ENCODE measurements around the gene SETD3.

Gene SETD3

DNA sequence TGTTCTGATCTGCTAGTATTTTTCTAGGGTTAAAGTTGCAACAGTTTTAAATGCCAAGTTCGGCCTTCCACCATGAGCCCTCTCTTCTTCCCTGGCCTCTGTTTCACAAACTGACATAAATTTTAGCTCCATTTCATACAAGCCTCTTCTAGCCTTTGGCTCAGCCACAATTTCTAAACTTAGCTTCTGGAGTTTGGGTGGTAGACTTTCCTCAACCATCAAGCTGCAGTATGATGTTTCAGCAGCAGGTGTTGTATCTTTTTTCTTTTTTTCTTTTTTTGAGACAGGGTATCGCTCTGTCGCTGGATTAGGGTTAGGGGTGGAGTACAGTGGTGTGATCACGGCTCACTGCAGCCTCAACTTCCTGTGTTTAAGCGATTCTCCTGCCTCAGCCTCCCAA is 29.4 kb downstream of the SETD3 start:
- DNase-seq: no peak

- DNase-seq: no peak
These were observed 30.4 kb downstream of the SETD3 start for GRCh38 chr14:99450266-99450665.

- no peak for DNase-seq
These were observed 32.9 kb downstream of the SETD3 start for GRCh38 chr14:99447739-99448138.

GRCh38 chr14:99445931-99446330 is 34.7 kb downstream of the SETD3 start:
- no peak for DNase-seq

GRCh38 chr14:99441918-99442317 is 38.7 kb downstream of the SETD3 start:
- no peak for DNase-seq

GRCh38 chr14:99441157-99441870 is 39.3 kb downstream of the SETD3 start:
- DNase-seq: no peak

- DNase-seq: no peak
These were observed 40.4 kb downstream of the SETD3 start for GRCh38 chr14:99440278-99440677.

DNA sequence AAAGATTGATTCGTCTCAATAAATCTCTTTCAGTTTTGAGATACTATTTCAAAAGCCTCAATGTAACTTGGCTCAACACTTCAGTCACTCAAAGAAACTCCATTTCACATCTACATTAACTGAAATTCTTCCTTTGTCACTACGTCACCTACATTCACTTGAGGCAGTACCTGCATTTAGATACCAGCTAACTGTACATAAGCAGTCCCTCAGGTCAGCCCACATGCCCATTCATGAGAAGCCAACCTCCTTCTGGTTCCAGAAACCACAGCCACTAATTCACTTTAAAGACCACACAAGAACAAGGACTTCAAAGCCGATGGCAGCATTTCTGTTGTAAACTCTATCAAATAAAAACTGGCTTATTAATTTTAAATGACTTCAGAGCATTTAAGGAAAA is 43.0 kb downstream of the SETD3 start:
- DNase-seq: no peak

- DNase-seq: no peak
These were observed 44.1 kb downstream of the SETD3 start for GRCh38 chr14:99436247-99437180.

- DNase-seq: no peak
These were observed 45.3 kb downstream of the SETD3 start for GRCh38 chr14:99435327-99435726.

DNA sequence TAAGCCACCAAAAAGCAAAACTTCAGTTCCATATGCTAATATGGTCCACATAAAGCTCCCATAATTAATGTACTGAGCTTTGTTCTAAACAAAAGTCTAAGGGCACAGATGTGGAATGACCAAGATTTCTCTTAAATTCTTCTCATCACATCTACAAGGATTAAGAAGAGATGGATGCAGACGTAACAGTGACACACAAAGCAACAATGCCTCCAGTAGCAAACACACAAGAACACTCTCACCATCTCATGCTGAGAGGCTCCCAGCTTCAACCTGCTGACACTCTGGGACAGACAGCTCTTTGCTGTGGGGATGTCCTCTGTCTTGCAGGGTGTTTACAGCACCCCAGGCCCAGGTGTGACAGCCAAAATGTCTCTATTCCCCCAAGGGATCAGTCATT is 48.2 kb downstream of the SETD3 start:
- DNase-seq: no peak

GRCh38 chr14:99431986-99432385 is 48.7 kb downstream of the SETD3 start:
- DNase-seq: no peak

DNA sequence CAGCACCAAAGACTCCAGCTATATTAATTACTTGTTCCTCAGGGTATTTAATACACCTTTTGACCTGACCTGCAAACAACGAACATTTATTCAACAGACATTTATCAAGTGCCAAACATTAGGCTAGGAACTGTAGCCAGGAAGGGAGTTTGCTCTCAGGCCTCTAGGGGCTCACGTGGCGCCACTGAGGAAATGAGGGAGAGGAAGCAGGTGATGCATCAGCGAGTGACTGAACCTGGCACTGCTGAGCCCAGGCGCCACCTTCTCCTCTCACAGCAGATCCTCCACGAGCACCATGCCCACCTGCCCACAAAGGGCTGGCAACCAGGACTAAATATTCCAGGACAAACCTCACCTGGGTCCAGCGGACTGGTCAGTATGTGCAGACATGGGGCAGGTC is 50.2 kb downstream of the SETD3 start:
- no peak for DNase-seq

DNA sequence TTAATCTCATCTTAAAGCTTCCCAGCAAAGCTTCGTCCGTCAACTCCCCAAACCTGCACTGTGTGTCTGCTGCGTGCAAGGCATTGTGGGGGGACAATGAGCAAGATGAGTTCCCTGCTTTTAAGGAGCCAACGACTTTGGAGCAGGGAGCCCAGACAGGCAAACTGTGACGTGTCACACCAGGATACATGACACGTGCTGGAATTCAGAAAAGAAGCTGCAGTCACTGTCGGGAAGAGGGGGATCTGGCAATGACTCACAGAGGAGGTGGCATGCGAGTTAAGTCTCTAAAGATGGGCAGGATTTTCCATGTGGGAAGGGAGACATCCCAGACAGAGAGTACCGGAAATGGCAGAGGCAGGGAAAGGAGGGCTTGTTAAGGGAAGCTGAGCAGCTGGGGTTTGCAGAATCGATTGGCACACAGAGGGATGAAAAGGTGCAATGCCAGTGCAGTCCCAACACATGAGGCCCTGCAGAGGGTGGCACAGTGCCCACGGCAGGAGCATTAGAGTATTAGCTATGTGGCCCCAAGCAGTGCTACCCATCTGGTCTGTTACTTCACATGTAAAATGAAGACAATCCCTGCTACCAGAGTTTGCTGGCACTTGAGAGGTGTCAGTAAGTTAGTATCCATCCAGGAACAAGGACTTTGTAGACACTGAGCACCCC is 52.9 kb downstream of the SETD3 start:
- no peak for DNase-seq

GRCh38 chr14:99426813-99427346 is 53.8 kb downstream of the SETD3 start:
- DNase-seq: no peak

GRCh38 chr14:99426265-99426664 is 54.4 kb downstream of the SETD3 start:
- no peak for DNase-seq

- DNase-seq: no peak
These were observed 55.4 kb downstream of the SETD3 start for GRCh38 chr14:99425272-99425681.

DNA sequence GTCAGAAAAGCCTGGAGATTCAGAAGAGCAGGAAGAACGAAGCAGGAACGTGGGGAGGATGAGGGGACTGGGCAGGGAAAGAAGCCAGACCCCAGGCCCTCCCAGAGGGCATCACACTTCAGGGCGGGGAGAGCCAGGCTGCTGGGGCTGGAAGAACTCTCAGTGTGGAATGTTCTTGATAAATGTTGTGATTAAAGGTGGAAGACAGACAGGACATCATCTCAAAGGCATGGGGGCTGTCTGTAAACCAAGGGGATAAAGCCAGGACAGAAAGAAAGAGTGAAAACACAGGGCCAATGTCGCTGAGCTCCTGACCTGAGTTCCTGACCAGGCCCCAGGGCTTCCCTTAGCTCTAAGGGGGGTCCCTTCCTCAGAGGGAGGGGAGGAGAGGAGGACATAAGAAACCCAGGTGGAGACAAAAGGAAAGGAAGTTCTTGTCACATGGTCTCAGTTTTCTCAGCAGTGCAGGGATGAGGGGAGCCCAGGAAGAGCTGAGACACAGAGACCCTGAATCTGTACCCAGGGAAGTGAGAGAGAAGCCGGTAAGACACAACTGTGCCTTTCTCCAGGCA is 56.3 kb downstream of the SETD3 start:
- DNase-seq: no peak

GRCh38 chr14:99423434-99423833 is 57.2 kb downstream of the SETD3 start:
- DNase-seq: no peak

DNA sequence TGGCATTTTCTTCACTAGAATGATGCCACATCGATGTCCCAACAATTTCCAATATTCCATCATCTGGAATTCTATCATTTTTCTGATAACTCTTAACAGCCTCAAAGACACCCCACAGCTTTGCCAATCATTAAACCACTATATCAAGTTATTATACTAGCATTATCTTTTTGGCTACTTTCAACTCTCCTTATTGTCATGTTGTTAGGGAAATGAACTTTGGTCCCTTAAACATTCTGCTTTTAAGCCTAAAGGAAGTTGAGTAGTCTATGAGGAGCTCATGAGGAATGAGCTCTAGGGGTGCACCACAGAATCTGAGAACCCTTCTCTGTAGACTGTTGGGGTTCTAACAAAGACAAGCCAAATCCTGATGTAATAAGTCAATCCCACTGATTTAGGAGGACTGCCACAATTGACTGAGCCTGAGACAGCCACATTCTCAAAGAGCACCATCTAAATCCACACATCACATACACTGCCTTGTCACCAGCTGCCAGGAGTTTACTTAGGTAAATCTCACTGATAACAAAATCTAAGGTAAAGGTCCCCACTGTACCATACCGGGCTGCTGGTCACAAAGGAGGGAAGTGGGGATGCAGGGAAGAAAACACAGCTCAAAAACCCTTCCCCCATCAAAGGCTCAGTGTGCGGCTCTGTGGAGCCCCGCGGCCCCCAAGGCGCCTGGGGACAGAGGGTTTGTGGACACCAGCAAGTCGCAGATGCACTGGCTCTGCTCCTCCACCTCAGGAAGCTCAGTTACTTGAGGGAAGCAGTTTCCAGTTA is 58.2 kb downstream of the SETD3 start:
- DNase-seq: no peak

DNA sequence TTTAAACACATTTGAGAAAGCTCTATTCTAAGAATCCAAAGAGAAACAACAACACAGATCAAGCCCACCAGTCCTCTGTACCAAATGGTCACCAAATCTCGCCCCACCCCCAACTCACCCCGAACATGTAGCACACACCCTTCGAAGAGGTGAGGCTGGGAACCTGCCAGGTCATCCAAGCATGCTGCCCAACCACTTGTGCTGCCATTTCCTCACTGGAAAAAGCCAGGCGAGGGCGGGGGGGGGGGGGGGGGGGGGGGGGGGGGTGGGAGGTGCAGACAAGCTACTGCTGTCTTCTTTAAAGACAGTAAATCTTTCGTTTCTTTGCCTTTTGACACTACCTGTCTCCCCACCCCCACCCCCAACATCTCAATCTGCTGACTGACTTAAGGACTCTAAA is 59.9 kb downstream of the SETD3 start:
- DNase-seq: no peak

DNA sequence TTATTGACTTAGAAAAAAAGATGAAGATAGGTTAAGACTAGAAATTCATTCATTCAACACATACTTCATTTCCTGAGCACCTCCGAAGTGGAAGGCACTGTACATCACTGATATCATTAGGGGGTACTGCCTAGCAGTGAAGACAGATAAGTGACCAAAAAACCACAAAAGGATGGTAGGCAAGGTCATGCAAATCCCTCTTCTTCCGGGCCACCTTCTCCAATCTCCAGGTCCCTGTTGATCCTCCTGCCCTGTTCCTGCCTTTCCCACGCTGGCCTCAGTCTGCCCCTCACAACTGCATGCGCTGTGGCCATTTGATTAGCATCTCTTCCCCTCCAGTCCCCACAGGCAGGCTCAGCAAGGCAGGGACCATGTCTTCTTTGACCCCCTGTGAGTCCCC is 60.8 kb downstream of the SETD3 start:
- no peak for DNase-seq
